Esophagus muscularis mucosa (tissue), 4 donors: Measurements from ENCODE around the gene ANKRD24. TPM values are rescaled to one million over a fixed set of nuclear protein-coding genes. Genes with fewer than 3 reads are reported as not detected.
"Not testable (repeated sequence)": the region's sequence is repeated elsewhere in the genome, so short reads cannot be mapped to it uniquely, and the experiment has no call there.

Experiments used
- DNase-seq: peaks from one replicate; pipeline ENCODE4 v3.0.0-alpha.2; 2017; ENCODE audit errors: extremely low spot score
- H3K27ac ChIP-seq, 4 donors: fragments of 200-600 bp; sonication (generic); replicated peaks in 1 of 4; 1 replicate in 3 of 4; 2 replicates in 1 of 4; pipeline ENCODE4 v1.5.1; 2016 to 2019; ENCODE audit warnings: mild to moderate bottlenecking in 1 of 4
- H3K27me3 ChIP-seq, 4 donors: fragments of 200-600 bp; sonication (generic); one replicate each; pipeline versions ENCODE4 v1.5.1 to v1.6.0; 2016 to 2019
- H3K36me3 ChIP-seq, 4 donors: fragments of 200-600 bp; sonication (generic); one replicate each; pipeline ENCODE4 v1.5.1; 2016 to 2019
- H3K4me1 ChIP-seq, 4 donors: fragments of 200-600 bp; sonication (generic); one replicate each; pipeline ENCODE4 v1.5.1; 2016 to 2019
- H3K4me3 ChIP-seq, 4 donors: fragments of 200-600 bp; sonication (generic); 1 replicate in 2 of 4; 2 replicates in 2 of 4; pipeline ENCODE4 v1.5.1; 2016 to 2019; ENCODE audit warnings: mild to moderate bottlenecking in 4 of 4, moderate library complexity in 1 of 4
- H3K9me3 ChIP-seq, 4 donors: fragments of 200-600 bp; sonication (generic); 1 replicate in 3 of 4; 2 replicates in 1 of 4; pipeline ENCODE4 v1.5.1; 2016 to 2019
- CTCF ChIP-seq, 3 experiments: fragments of 200-600 bp in 2 of 3; fragments of 450-650 bp in 1 of 3; sonication (generic) in 2 of 3; IDR thresholded peaks; one replicate each; pipeline ENCODE4 v1.5.1; 2017 to 2019; ENCODE audit warnings: antibody characterized with exemption in 3 of 3, mild to moderate bottlenecking in 2 of 3, moderate library complexity in 1 of 3
- EP300 ChIP-seq: sonication (generic); formaldehyde crosslinking; IDR thresholded peaks from one replicate; pipeline ENCODE4 v1.6.1; 2017; ENCODE audit warnings: antibody characterized with exemption
- POLR2A ChIP-seq: fragments of 450-650 bp; IDR thresholded peaks from one replicate; pipeline ENCODE4 v1.6.1; 2017; ENCODE audit warnings: antibody characterized with exemption, moderate library complexity, mild to moderate bottlenecking, low read depth
- POLR2AphosphoS5 ChIP-seq, 2 donors: sonication (generic); formaldehyde crosslinking; IDR thresholded peaks; one replicate each; pipeline ENCODE4 v1.6.1; 2017; ENCODE audit warnings: antibody characterized with exemption in 2 of 2
- WGBS: methylation state at CpG from one replicate; pipeline ENCODE4 v1.1.5; 2018; 5-methylcytosine and 5-hydroxymethylcytosine counted together
- intact Hi-C: fragments of 100-400 bp; cut with DNase I; formaldehyde crosslinking; loops from one replicate; pipeline ENCODE4 v1.15.1; 2023
- total RNA-seq, 4 donors: library from RNA; depleted of rRNA; stranded (reverse); fragments of >200 nt; gene quantifications; one replicate each; pipeline versions ENCODE4 v1.1.0 to v1.2.1, GENCODE V29; 2016

The ANKRD24 gene
- total RNA-seq, 4 donors from 2014 or later, result 0.32 to 2.5 (median 0.96) TPM

- H3K4me3 ChIP-seq, result no peak overlapping the region
- peaks cover 0 to 16% (median 0%) of the 10 kb centered on the region in 4 donors for H3K27me3 ChIP-seq
- intact Hi-C loops, result loop anchor here (5.0 to 10.0 kb wide), 2 partner anchors 68 to 155 kb away; partner anchors contain the start of gene EEF2
- no peaks in the 10 kb centered on the region for H3K36me3 ChIP-seq
- no peaks in the 10 kb centered on the region for H3K9me3 ChIP-seq
- 39% methylated on average over 14 of the region's 14 CpGs for WGBS
- TF ChIP-seq EP300 (no peak), CTCF (IDR thresholded peaks at IDR 0.05) (peak; percentile 57 to 84 (median 61))
- no peak for DNase-seq
- H3K27ac ChIP-seq, result no peak overlapping the region
- peaks cover 0 to 14% (median 10%) of the 10 kb centered on the region in 4 donors for H3K4me1 ChIP-seq
Measured at GRCh38 chr19:4139614-4140236, 42.8 kb upstream of the ANKRD24 start.

- intact Hi-C loops, result loop anchor here (5.0 kb wide), 1 partner anchor 67 kb away; no protein-coding TSS in a partner anchor
- H3K9me3 ChIP-seq, result no peaks in the 10 kb centered on the region
- no peaks in the 10 kb centered on the region for H3K36me3 ChIP-seq
- H3K27me3 ChIP-seq, result peaks cover 0 to 22% (median 0%) of the 10 kb centered on the region in 4 donors
- 26% methylated on average over 12 of the region's 12 CpGs for WGBS
- H3K4me1 ChIP-seq, result peaks cover 0 to 11% (median 10%) of the 10 kb centered on the region in 4 donors
- H3K27ac ChIP-seq, result no peak overlapping the region
- DNase-seq, result no peak
- H3K4me3 ChIP-seq, result no peak overlapping the region
- TF ChIP-seq EP300 (no peak), CTCF (IDR thresholded peaks at IDR 0.05) (peak; percentile 41 to 69 (median 44)), POLR2AphosphoS5 (IDR thresholded peaks at IDR 0.05) (no peak), POLR2A (no peak)
Measured at GRCh38 chr19:4140237-4140711, 42.2 kb upstream of the ANKRD24 start.

- Histone ChIP-seq H3K27me3 (peaks cover 0 to 42% (median 0%) of the 10 kb centered on the region in 4 donors), H3K4me1 (peaks cover 0 to 11% (median 10%) of the 10 kb centered on the region in 4 donors)
- not testable (repeated sequence) for H3K4me3 ChIP-seq, DNase-seq, H3K36me3 ChIP-seq, H3K9me3 ChIP-seq, H3K27ac ChIP-seq
- 43% methylated on average over 1 of the region's 1 CpG for WGBS
- intact Hi-C loops, result loop anchor here (5.0 kb wide), 1 partner anchor 64 kb away; no protein-coding TSS in a partner anchor
Measured at GRCh38 chr19:4142916-4143315, 39.6 kb upstream of the ANKRD24 start.

- WGBS, result 53% methylated on average over 5 of the region's 7 CpGs
- H3K4me1 ChIP-seq, result peaks cover 0 to 10% (median 9%) of the 10 kb centered on the region in 4 donors
- DNase-seq, result no peak
- H3K9me3 ChIP-seq, result no peaks in the 10 kb centered on the region
- TF ChIP-seq EP300 (no peak), POLR2A (no peak), CTCF (IDR thresholded peaks at IDR 0.05) (no peak)
- no peak overlapping the region for H3K27ac ChIP-seq
- intact Hi-C loops, result loop anchor here (5.0 kb wide), 1 partner anchor 63 kb away; no protein-coding TSS in a partner anchor
- H3K4me3 ChIP-seq, result no peak overlapping the region
- H3K27me3 ChIP-seq, result peaks cover 0 to 53% (median 0%) of the 10 kb centered on the region in 4 donors
- no peaks in the 10 kb centered on the region for H3K36me3 ChIP-seq
Measured at GRCh38 chr19:4144666-4145249, 37.7 kb upstream of the ANKRD24 start.

GRCh38 chr19:4149518-4150288, 32.8 kb upstream of the ANKRD24 start:
- H3K27ac ChIP-seq, result no peak overlapping the region
- H3K4me1 ChIP-seq, result no peaks in the 10 kb centered on the region
- H3K27me3 ChIP-seq, result peaks cover 0 to 70% (median 1%) of the 10 kb centered on the region in 4 donors
- intact Hi-C loops, result no loop called here
- WGBS, result 45% methylated on average over 16 of the region's 17 CpGs
- DNase-seq, result no peak
- H3K4me3 ChIP-seq, result no peak overlapping the region
- H3K36me3 ChIP-seq, result no peaks in the 10 kb centered on the region
- TF ChIP-seq EP300, result no peak
- TF ChIP-seq POLR2AphosphoS5 (IDR thresholded peaks at IDR 0.05), result no peak
- TF ChIP-seq POLR2A, result no peak
- H3K9me3 ChIP-seq, result no peaks in the 10 kb centered on the region
